ENCODE data around the gene SLMAP.

DNA sequence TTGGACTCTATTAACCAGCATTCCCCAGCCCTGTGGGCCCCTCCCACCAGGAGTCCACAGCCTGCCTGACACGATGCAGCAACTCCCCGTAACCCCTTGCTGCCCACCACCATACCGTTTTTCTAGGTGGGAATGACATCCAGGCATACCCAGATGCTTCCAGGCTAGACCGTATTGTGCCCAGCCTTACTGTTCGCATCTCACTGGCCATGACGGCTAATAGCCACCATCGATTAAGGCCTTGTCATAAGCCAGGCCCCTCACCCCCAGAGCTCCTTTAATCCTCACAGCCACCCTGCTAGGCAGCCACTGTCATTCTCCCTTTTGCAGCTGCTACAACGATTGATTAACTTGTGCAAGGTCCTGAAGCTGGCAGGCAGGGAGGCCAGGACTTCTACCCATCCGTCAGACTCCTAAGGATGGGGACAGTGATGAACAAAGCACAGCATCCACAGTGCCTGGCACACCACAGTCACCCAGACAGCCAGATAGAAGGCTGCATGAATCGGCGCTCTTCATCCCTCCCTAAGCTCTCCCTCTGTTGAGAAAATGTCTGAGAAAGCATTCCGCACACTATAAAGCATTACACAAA, 192.1 kb downstream of the SLMAP start:
- TF ChIP-seq EP300 (IDR thresholded peaks at IDR 0.05) (no peak), POLR2AphosphoS5 (IDR thresholded peaks at IDR 0.05) (no peak), POLR2A (IDR thresholded peaks at IDR 0.05; ENCODE audit: low read depth) (no peak)

Data from esophagus muscularis mucosa (tissue), 3 donors.